Upper lobe of left lung (tissue), 6 donors: ENCODE data around the gene NDUFAF3. TPM values are rescaled to one million over a fixed set of nuclear protein-coding genes. Genes with fewer than 3 reads are reported as not detected.

Source experiments
- ATAC-seq, 2 donors: fragments of 200-7000 bp; cut with Tn5 transposase; one replicate each; pipeline ENCODE4 v1.9.1; 2022; ENCODE audit warnings: mild to moderate bottlenecking in 2 of 2, moderate library complexity in 2 of 2; ENCODE audit not compliant: low FRiP score in 2 of 2
- DNase-seq, 2 donors: peaks; one replicate each; pipeline ENCODE4 v3.0.0-alpha.2; 2019 to 2020
- H3K27ac ChIP-seq, 4 donors: fragments of 200-600 bp; sonication (generic); one replicate each; pipeline ENCODE4 v1.5.1; 2016 to 2019
- H3K27me3 ChIP-seq, 4 donors: fragments of 200-600 bp; sonication (generic); one replicate each; pipeline ENCODE4 v1.5.1; 2017 to 2019
- H3K36me3 ChIP-seq, 4 donors: fragments of 200-600 bp; sonication (generic); one replicate each; pipeline ENCODE4 v1.5.1; 2016 to 2019
- H3K4me1 ChIP-seq, 4 donors: fragments of 200-600 bp; sonication (generic); one replicate each; pipeline ENCODE4 v1.5.1; 2018 to 2019
- H3K4me3 ChIP-seq, 4 donors: fragments of 200-600 bp; sonication (generic); one replicate each; pipeline ENCODE4 v1.5.1; 2017 to 2019; ENCODE audit warnings: mild to moderate bottlenecking in 2 of 4, moderate library complexity in 1 of 4
- H3K9me3 ChIP-seq, 4 donors: fragments of 200-600 bp; sonication (generic); one replicate each; pipeline ENCODE4 v1.5.1; 2018 to 2019
- EP300 ChIP-seq, 4 donors: sonication (generic); formaldehyde crosslinking; IDR thresholded peaks; one replicate each; pipeline ENCODE4 v1.5.1; 2017; ENCODE audit warnings: antibody characterized with exemption in 4 of 4, control low read depth in 2 of 4
- POLR2A ChIP-seq, 4 donors: fragments of 450-650 bp; IDR thresholded peaks; one replicate each; pipeline ENCODE4 v1.5.1; 2016 to 2017; ENCODE audit warnings: antibody characterized with exemption in 4 of 4, mild to moderate bottlenecking in 2 of 4
- POLR2AphosphoS5 ChIP-seq, 2 donors: sonication (generic); formaldehyde crosslinking; IDR thresholded peaks; one replicate each; pipeline ENCODE4 v1.5.1; 2017; ENCODE audit warnings: antibody characterized with exemption in 2 of 2
- WGBS, 2 donors: methylation state at CpG; one replicate each; pipeline ENCODE4 v1.1.5; 2017 to 2018; 5-methylcytosine and 5-hydroxymethylcytosine counted together
- total RNA-seq, 6 donors: library from RNA; depleted of rRNA in 4 of 6; stranded (reverse); fragments of >200 nt in 4 of 6; gene quantifications; one replicate each; pipeline versions ENCODE4 v1.1.0 to v1.2.1, GENCODE V29; 2016 to 2021
- TF ChIP-seq, protein P1 (sequence below), 6 experiments: fragments of 450-650 bp in 4 of 6; fragments of 200-600 bp in 2 of 6; sonication (generic) in 2 of 6; IDR thresholded peaks; one replicate each; pipeline ENCODE4 v1.5.1; 2016 to 2019; ENCODE audit warnings: antibody characterized with exemption in 6 of 6
- donor health status: DM: no; HTN: no; CAD: no; lungs with moderate emphysema.
- donor health status: DM: no; HTN: yes; CAD: no; lungs with severe emphysema.

NDUFAF3 gene
- total RNA-seq, 6 donors from 2014 or later, result 75.4 to 166 (median 101) TPM

DNA sequence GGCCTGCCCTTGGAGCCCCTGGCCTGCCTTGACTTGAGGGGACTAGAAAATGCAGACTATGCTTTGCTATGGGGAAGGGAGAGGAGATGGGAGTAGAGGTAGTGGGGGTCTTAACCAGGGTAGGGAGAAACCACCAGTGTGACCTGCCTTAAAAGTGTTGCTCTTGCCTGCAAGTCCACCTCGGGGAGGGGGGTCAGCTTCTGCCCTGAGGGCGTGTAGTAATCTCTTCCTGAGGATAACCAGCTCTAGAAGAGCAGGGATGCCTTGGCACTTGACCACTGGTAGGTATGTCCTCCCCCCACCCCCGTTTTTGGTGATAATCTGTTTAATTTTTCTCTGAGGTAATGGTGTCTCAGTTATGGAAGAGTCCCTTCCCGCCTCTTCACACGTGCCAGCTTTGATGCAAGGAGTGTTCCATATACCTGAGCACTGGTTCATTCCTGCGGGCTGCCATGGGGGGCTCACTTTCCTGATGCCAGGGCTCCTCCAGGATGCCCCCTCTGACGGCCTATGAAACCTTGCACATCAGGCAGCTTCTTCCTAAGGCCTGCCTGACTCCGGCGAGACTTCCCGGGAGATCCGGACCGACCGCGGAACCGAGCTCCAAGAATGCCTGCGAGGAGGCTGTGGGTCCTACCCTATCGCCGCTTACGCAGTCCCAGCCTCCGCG lies 32.7 kb upstream of the NDUFAF3 start:
- H3K4me1 ChIP-seq, result peaks cover 23 to 33% (median 27%) of the 10 kb centered on the region in 4 donors
- peak overlapping the region; percentile 87 to 92 (median 90) for H3K27ac ChIP-seq
- peaks cover 0 to 26% (median 14%) of the 10 kb centered on the region in 4 donors for H3K36me3 ChIP-seq
- TF ChIP-seq, protein P1, sequence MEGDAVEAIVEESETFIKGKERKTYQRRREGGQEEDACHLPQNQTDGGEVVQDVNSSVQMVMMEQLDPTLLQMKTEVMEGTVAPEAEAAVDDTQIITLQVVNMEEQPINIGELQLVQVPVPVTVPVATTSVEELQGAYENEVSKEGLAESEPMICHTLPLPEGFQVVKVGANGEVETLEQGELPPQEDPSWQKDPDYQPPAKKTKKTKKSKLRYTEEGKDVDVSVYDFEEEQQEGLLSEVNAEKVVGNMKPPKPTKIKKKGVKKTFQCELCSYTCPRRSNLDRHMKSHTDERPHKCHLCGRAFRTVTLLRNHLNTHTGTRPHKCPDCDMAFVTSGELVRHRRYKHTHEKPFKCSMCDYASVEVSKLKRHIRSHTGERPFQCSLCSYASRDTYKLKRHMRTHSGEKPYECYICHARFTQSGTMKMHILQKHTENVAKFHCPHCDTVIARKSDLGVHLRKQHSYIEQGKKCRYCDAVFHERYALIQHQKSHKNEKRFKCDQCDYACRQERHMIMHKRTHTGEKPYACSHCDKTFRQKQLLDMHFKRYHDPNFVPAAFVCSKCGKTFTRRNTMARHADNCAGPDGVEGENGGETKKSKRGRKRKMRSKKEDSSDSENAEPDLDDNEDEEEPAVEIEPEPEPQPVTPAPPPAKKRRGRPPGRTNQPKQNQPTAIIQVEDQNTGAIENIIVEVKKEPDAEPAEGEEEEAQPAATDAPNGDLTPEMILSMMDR (IDR thresholded peaks at IDR 0.05), result no peak
- TF ChIP-seq POLR2AphosphoS5 (IDR thresholded peaks at IDR 0.05) (no peak), EP300 (IDR thresholded peaks at IDR 0.05) (no peak), POLR2A (IDR thresholded peaks at IDR 0.05) (no peak)
- ATAC-seq, result no peak
- whole genome bisulfite sequencing, 2 donors, result 6 to 11% methylated on average over 8 to 19 of the region's 21 CpGs
- H3K4me3 ChIP-seq, result peak overlapping the region; percentile 42 to 94 (median 78)
- H3K9me3 ChIP-seq, result no peaks in the 10 kb centered on the region
- no peaks in the 10 kb centered on the region for H3K27me3 ChIP-seq
- no peak for DNase-seq

DNA sequence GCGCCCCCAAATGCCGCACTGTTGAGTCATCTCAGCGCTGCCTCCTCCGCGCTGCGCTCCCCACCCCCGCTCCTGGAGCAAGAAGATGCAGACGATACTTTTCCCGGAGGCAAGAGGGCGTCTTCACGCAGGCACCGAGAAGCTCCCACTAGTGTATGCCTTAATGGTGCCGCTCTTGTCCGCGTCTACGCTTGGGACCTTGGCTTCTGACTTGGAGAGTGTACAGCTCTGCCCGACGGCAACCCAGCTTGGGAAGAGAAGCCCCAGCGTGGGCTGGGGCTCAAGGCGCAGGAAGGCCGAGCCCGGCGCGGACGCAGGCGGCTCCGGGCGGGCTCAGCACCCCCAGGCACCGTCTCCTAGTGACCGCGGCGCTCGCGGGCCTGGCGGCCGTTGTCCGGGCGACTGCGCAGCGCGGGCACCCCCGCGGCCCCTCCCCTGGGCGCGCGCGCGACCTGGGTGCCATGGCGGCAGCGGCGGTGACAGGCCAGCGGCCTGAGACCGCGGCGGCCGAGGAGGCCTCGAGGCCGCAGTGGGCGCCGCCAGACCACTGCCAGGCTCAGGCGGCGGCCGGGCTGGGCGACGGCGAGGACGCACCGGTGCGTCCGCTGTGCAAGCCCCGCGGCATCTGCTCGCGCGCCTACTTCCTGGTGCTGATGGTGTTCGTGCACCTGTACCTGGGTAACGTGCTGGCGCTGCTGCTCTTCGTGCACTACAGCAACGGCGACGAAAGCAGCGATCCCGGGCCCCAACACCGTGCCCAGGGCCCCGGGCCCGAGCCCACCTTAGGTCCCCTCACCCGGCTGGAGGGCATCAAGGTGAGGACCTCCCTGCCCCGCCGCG lies 31.9 kb upstream of the NDUFAF3 start, which contains the start of gene P4HTM:
Gene P4HTM, plus strand, starts transcription at position 446 of the 840 bp plus-strand sequence. Its CDS starts 16 bp downstream, at position 462.
- no peaks in the 10 kb centered on the region for H3K27me3 ChIP-seq
- ATAC-seq (peak; percentile 89 to 93), DNase-seq (peak; percentile 85 to 95)
- H3K4me3 ChIP-seq, result peak within 1 kb of the TSS; percentile 73 to 94 (median 88)
- TF ChIP-seq POLR2AphosphoS5 (IDR thresholded peaks at IDR 0.05) (peak; percentile 80), EP300 (IDR thresholded peaks at IDR 0.05) (peak in 1 of 4 donors; percentile 3), POLR2A (IDR thresholded peaks at IDR 0.05) (peak in 1 of 4 donors; percentile 46)
- TF ChIP-seq, protein P1 (IDR thresholded peaks at IDR 0.05), result peak in 4 of 6 experiments; percentile 27 to 51 (median 44)
- H3K9me3 ChIP-seq, result no peaks in the 10 kb centered on the region
- H3K36me3 ChIP-seq, result peaks cover 0 to 18% (median 8%) of the 10 kb centered on the region in 4 donors
- peak within 1 kb of the TSS; percentile 87 to 92 (median 90) for H3K27ac ChIP-seq
- peaks cover 23 to 33% (median 27%) of the 10 kb centered on the region in 4 donors for H3K4me1 ChIP-seq
- 1 to 2% methylated on average over 8 to 13 of the region's 91 CpGs for WGBS, 2 donors

DNA sequence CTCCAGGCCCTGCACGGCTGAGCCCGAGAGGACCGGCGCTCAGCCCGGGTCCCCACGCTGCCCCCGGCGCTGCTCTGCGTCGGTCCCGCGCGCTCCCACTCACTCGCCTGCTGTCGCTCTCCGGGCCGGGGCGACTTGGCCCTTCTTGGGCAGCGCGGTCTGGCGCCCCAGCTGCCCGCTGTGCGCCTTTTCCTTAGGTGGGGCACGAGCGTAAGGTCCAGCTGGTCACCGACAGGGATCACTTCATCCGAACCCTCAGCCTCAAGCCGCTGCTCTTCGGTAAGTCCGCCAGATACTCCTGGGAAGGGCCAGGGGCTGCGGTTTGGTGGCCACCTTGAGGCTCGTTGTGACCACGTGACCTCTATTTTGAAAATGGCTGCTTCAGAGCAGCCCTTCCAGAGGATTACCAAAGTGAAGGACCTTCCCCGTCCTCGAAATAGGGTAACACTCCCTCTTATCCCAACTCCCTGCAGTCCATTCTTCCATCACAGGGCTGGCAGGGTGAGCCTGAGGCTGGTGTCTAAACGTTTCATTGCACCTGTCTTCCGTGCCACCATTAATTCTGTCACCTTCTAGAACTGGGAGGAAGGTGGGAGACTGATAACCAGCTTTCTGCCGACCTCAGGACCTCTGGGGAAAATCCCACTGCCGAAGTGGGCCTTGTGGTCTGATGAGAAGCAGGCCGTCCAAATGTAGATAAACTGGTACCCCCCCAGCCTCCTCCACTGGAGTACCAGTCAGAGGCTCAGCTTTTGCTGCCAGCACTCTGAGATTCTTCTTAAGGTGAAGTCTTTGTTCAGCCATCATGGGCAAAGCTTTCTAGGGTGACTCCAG lies 31.1 kb upstream of the NDUFAF3 start:
- WGBS, 2 donors, result 14 to 31% methylated on average over 6 to 15 of the region's 40 CpGs
- no peaks in the 10 kb centered on the region for H3K9me3 ChIP-seq
- H3K4me3 ChIP-seq, result peak overlapping the region; percentile 73 to 94 (median 88)
- ATAC-seq, result peak; percentile 3 to 50
- no peaks in the 10 kb centered on the region for H3K27me3 ChIP-seq
- TF ChIP-seq POLR2AphosphoS5 (IDR thresholded peaks at IDR 0.05) (no peak), EP300 (IDR thresholded peaks at IDR 0.05) (no peak)
- TF ChIP-seq, protein P1 (IDR thresholded peaks at IDR 0.05), result no peak
- H3K4me1 ChIP-seq, result peaks cover 23 to 33% (median 27%) of the 10 kb centered on the region in 4 donors
- H3K27ac ChIP-seq, result peak overlapping the region; percentile 87 to 92 (median 90)
- peak; percentile 42 to 88 for DNase-seq
- peaks cover 0 to 12% (median 6%) of the 10 kb centered on the region in 4 donors for H3K36me3 ChIP-seq

DNA sequence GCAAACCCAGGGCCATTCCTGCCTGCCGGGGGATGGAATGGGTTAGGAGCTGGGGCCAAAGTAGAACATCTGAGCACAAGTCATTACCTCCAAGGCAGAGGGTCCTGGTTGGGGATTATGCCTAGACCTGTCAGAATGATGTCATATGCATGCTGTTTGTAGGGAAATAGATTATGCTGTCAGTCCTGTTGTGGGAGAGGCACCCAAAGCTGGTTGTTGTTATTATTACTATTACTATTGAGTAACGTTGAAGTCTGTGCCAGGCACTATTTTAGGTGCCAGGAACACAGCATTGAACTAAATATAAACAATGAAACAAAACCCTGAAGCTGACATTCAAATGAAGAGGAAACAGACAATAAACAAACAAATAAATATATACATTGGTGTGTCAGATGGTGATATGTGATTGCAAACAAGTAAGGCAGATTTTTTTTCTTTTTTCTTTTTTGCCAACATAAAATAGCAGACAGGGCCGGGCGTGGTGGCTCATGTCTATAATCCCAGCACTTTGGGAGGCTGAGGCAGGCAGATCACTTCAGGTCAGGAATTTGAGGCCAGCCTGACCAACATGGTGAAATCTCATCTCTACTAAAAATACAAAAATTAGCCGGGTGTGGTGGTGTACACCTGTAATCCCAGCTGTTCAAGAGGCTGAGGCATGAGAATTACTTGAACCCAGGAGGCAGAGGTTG lies 29.9 kb upstream of the NDUFAF3 start:
- no peak for ATAC-seq
- TF ChIP-seq EP300 (IDR thresholded peaks at IDR 0.05) (no peak), POLR2A (IDR thresholded peaks at IDR 0.05) (no peak), POLR2AphosphoS5 (IDR thresholded peaks at IDR 0.05) (no peak)
- TF ChIP-seq, protein P1 (IDR thresholded peaks at IDR 0.05), result no peak
- H3K4me3 ChIP-seq, result peak overlapping the region in 2 of 4 donors; percentile 73 to 94
- H3K4me1 ChIP-seq, result peaks cover 23 to 33% (median 27%) of the 10 kb centered on the region in 4 donors
- no peaks in the 10 kb centered on the region for H3K9me3 ChIP-seq
- H3K27me3 ChIP-seq, result no peaks in the 10 kb centered on the region
- H3K36me3 ChIP-seq, result peaks cover 0 to 9% (median 5%) of the 10 kb centered on the region in 4 donors
- WGBS, 2 donors, result 71 to 77% methylated on average over 5 of the region's 5 CpGs
- H3K27ac ChIP-seq, result peak overlapping the region; percentile 87 to 92 (median 90)
- no peak for DNase-seq
